Measurements from ENCODE around the gene PADI4.

PADI4 gene

GRCh38 chr1:17350928-17351446, 43.0 kb downstream of the PADI4 start:
- DNase-seq, result no peak

GRCh38 chr1:17351598-17352324, 43.8 kb downstream of the PADI4 start:
- DNase-seq, result no peak

- no peak for DNase-seq
Observed at GRCh38 chr1:17352419-17352909, 44.5 kb downstream of the PADI4 start.

GRCh38 chr1:17355898-17356297, 47.9 kb downstream of the PADI4 start:
- peak; percentile 68 for DNase-seq

DNA sequence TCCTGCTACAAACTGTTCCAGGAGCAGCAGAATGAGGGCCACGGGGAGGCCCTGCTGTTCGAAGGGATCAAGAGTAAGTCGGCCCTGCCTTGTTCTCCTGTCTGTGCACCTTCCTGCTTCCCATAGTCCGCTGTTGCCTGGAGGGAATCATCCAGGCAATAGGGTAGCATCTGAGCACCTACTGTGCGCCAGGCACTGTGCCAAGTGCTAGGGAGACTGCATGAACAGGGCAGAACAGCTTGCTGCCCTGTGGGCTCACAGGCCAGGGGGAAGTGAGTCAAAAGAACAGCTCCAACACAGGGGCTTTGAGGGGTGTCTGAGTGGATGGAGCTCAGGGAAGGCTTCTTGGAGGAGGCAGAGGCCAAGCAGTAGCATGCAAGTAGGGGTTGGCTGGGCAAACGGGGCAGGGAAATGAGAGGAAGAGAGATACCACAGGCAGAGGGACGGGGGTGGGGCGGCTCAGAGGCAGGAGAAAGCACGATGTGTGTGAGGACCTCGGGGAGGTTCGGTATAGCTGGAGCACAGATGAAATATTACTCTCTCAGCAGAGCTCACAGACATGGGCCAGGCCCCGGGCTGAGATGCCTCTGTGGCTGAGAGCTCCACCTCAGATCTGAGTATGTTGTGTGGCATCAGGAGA, 48.5 kb downstream of the PADI4 start:
- DNase-seq, result peak; percentile 62

- DNase-seq, result no peak
Observed at GRCh38 chr1:17358557-17358956, 50.6 kb downstream of the PADI4 start.

DNA sequence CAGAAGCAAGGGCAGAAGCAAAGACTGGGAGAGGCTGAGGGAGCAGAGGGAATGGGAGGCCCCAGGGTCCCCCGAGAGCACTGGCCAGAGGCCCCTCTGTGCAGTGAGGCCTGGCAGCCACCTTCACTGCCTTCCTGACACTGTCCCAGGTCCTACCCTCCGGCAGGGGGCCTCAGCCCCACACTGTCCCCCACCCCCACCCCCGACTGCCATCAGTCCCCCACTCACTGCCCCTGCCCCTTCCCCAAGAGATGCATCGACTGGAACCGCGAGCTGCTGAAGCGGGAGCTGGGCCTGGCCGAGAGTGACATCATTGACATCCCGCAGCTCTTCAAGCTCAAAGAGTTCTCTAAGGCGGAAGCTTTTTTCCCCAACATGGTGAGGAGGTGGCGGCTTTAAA, 51.0 kb downstream of the PADI4 start:
- DNase-seq, result no peak

- no peak for DNase-seq
Observed at GRCh38 chr1:17359808-17360207, 51.8 kb downstream of the PADI4 start.

DNA sequence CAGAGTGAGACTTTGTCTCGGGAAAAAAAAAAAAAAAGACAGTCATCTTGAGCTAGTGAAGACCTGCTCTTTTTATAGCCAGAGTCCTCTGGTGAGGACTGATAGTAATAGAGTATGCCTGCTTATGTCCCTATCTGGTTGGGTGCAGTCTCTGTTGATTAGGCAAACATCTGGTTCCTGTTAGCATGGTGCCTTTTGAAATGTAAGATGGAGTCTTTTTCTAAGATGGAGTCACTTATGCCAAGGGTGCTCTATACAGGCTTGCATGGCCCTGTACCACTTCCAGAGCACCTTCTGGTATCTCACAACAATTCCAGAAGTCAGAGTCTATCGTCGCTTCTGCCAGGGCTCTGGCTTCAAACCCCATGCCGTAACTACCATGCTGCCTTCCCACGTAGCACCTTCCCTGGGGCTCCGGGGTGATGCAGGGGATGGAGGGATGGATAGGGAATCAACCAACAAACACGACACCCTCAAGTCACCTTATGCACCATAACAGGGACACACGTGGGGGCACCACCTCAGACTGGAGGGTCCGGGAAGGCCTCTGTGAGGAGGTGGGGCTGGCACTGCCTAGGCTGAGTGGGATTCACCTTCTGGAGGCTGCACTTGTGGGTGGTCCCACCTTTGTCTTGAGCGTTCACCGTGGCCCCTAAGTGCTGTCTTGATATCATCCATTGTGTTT, 52.4 kb downstream of the PADI4 start:
- DNase-seq, result no peak

GRCh38 chr1:17361687-17362086, 53.7 kb downstream of the PADI4 start:
- DNase-seq, result no peak

- DNase-seq, result no peak
Observed at GRCh38 chr1:17363351-17363750, 55.4 kb downstream of the PADI4 start.

GRCh38 chr1:17363771-17364170, 55.8 kb downstream of the PADI4 start:
- DNase-seq, result no peak

GRCh38 chr1:17365293-17365692, 57.3 kb downstream of the PADI4 start:
- DNase-seq, result no peak

- DNase-seq, result no peak
Observed at GRCh38 chr1:17369466-17369865, 61.5 kb downstream of the PADI4 start.

GRCh38 chr1:17370618-17371017, 62.6 kb downstream of the PADI4 start:
- DNase-seq, result no peak

- no peak for DNase-seq
Observed at GRCh38 chr1:17371896-17372295, 63.9 kb downstream of the PADI4 start, which contains the start of gene PADI6. Gene PADI6 (plus strand): TSS chr1:17372196. CDS start chr1:17372246, 50 bp downstream.

GRCh38 chr1:17372955-17373354, 65.0 kb downstream of the PADI4 start:
- DNase-seq, result no peak

DNA sequence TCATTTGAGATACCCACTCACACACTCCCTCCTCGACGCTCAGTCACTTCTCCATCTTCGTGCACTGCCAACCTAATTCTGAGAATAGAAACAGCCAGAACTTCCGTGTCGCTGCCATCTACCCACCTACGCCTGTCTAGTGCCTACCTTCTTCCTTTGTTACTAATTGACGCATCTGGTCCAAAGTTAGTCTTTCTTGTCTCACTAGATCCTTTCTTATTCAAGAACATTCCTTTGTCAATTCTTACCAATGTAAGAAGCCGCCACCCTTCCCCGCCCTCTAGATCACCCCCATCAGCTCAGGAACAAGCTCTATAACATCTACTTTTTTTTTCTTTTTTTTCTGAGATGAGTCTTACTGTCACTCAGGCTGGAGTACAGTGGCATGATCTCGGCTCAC, 67.7 kb downstream of the PADI4 start:
- DNase-seq, result no peak

GRCh38 chr1:17377325-17377953, 69.4 kb downstream of the PADI4 start:
- no peak for DNase-seq

GRCh38 chr1:17381161-17381560, 73.2 kb downstream of the PADI4 start:
- DNase-seq, result no peak

DNA sequence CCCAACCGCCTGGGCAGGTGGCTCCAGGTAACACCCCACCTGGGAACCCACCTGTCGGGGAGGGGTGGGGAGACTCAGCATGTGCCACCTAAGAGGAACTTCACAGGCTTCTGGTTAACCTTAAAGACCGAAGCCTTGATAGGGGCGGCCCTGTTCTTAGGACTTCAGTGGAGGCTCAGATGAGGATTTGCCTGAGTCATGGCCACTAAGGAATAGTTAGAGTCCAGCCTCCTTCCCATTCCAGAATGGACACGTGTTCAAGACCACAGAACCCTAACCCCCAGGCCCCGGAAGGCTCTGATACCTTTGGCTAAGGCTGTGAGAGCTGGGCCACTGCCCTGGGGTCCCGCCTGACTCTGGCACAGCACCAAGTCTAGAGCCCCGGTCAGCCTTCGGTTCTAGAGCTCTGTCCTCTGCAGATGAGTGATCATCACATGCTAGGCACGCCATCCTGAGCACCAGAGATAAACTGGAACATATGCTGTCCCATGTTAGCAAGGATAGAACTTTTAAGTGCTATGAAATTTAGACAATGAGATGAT, 84.3 kb downstream of the PADI4 start:
- DNase-seq, result no peak

- DNase-seq, result no peak
Observed at GRCh38 chr1:17393230-17393629, 85.2 kb downstream of the PADI4 start.

Measured in activated CD8-positive, alpha-beta memory T cell treated with anti-CD3 and anti-CD28 coated beads, Interleukin-2, amount 50 U/mL, for 48 hours (primary cell).